ENCODE data around the gene RASL11A. TPM values are rescaled to one million over a fixed set of nuclear protein-coding genes. Genes with fewer than 3 reads are reported as not detected.

The RASL11A gene
- polyA plus RNA-seq, 2 of the 4 experiments (the other 2 are of a cell fraction): 2.1 to 4.7 TPM

GRCh38 chr13:27274631-27275030, 4.0 kb downstream of the RASL11A start:
- FAIRE-seq (no peak), DNase-seq (ENCODE audit: low read depth in 1 of 2, low spot score in 1 of 2) (no peak), ATAC-seq (no peak)
- Histone ChIP-seq H3K4me3 (no peak overlapping the region), H3K27ac (no peak overlapping the region), H3K4me1 (peaks cover 17% of the 10 kb centered on the region), H3K9me3 (no peaks in the 10 kb centered on the region), H3K4me2 (no peak overlapping the region)
- TF ChIP-seq, protein P1, sequence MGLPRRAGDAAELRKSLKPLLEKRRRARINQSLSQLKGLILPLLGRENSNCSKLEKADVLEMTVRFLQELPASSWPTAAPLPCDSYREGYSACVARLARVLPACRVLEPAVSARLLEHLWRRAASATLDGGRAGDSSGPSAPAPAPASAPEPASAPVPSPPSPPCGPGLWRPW (IDR thresholded peaks at IDR 0.05): no peak
- TF ChIP-seq HOXB5 (CRISPR knock-in tag; IDR thresholded peaks at IDR 0.05) (no peak), CHD2 (IDR thresholded peaks at IDR 0.05; ENCODE audit: low read length, partially characterized antibody) (no peak), FOSB (CRISPR knock-in tag; IDR thresholded peaks at IDR 0.05) (no peak)
- TF ChIP-seq, protein P2, sequence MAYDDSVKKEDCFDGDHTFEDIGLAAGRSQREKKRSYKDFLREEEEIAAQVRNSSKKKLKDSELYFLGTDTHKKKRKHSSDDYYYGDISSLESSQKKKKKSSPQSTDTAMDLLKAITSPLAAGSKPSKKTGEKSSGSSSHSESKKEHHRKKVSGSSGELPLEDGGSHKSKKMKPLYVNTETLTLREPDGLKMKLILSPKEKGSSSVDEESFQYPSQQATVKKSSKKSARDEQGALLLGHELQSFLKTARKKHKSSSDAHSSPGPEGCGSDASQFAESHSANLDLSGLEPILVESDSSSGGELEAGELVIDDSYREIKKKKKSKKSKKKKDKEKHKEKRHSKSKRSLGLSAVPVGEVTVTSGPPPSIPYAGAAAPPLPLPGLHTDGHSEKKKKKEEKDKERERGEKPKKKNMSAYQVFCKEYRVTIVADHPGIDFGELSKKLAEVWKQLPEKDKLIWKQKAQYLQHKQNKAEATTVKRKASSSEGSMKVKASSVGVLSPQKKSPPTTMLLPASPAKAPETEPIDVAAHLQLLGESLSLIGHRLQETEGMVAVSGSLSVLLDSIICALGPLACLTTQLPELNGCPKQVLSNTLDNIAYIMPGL (CRISPR knock-in tag; IDR thresholded peaks at IDR 0.05; ENCODE audit: borderline replicate concordance): no peak
- WGBS (ENCODE audit: missing lambda C conversion rate): 6% methylated on average over 1 of the region's 1 CpG
- POLR2A ChIA-PET: no interaction called here
- CTCF ChIA-PET: interaction anchor here (0.8 to 1.5 kb wide), 3 partner anchors 10 to 290 kb away, joined by 4 to 7 read pairs (median 4); no protein-coding TSS in a partner anchor

DNA sequence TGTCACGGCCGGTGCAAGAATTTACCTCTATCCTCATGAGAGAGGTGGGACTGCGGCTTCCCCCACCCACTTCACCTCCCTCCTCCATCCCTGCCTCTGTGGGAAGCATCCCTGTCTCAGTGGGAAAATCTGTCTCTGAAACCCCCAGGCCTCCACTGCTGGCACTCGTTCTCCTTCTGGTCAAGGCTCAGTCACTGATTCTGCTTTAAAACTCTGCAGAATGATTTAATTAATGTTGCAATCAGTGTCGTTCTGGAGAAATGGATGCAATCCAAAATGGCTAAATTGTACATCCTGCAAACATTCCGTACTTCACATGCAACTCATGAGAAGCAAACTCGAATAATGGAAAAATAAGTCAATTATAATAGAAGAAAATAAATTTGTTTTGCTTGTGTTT, 5.6 kb downstream of the RASL11A start:
- ATAC-seq (no peak), DNase-seq (ENCODE audit: low read depth in 1 of 2, low spot score in 1 of 2) (no peak), FAIRE-seq (no peak)
- Histone ChIP-seq H3K4me3 (no peak overlapping the region), H3K27ac (no peak overlapping the region), H3K4me1 (peaks cover 17% of the 10 kb centered on the region), H3K4me2 (no peak overlapping the region), H3K9me3 (no peaks in the 10 kb centered on the region)
- CTCF ChIA-PET: interaction anchor here (0.9 to 1.5 kb wide), 3 partner anchors 8 to 329 kb away, joined by 3 to 7 read pairs (median 4); no protein-coding TSS in a partner anchor
- WGBS (ENCODE audit: missing lambda C conversion rate): 44% methylated on average over 7 of the region's 7 CpGs
- POLR2A ChIA-PET: no interaction called here
- TF ChIP-seq, protein P3, sequence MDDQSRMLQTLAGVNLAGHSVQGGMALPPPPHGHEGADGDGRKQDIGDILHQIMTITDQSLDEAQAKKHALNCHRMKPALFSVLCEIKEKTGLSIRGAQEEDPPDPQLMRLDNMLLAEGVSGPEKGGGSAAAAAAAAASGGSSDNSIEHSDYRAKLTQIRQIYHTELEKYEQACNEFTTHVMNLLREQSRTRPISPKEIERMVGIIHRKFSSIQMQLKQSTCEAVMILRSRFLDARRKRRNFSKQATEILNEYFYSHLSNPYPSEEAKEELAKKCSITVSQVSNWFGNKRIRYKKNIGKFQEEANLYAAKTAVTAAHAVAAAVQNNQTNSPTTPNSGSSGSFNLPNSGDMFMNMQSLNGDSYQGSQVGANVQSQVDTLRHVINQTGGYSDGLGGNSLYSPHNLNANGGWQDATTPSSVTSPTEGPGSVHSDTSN (IDR thresholded peaks at IDR 0.05): no peak
- TF ChIP-seq FOSL2 (IDR thresholded peaks at IDR 0.05): no peak
- no peak for TF ChIP-seq FOSL2 (CRISPR knock-in tag; IDR thresholded peaks at IDR 0.05)
- no peak for TF ChIP-seq ZFP36 (IDR thresholded peaks at IDR 0.05; ENCODE audit: borderline replicate concordance, partially characterized antibody)
- TF ChIP-seq EHF (CRISPR knock-in tag; IDR thresholded peaks at IDR 0.05): no peak
- no peak for TF ChIP-seq CBX8 (IDR thresholded peaks at IDR 0.05)
- no peak for TF ChIP-seq RARB (CRISPR knock-in tag; IDR thresholded peaks at IDR 0.05)
- TF ChIP-seq ZSCAN20 (CRISPR knock-in tag; IDR thresholded peaks at IDR 0.05): no peak
- no peak for TF ChIP-seq BCL3 (IDR thresholded peaks at IDR 0.05)
- no peak for TF ChIP-seq MAFK (IDR thresholded peaks at IDR 0.05; ENCODE audit: partially characterized antibody)
- no peak for TF ChIP-seq NFE2L2 (conservative IDR thresholded peaks at IDR 0.05; ENCODE audit: low read length)
- TF ChIP-seq E2F6 (IDR thresholded peaks at IDR 0.05; ENCODE audit: borderline replicate concordance, low read depth): no peak
- no peak for TF ChIP-seq TP53 (CRISPR knock-in tag; IDR thresholded peaks at IDR 0.05)
- TF ChIP-seq, protein P2 (CRISPR knock-in tag; IDR thresholded peaks at IDR 0.05; ENCODE audit: borderline replicate concordance): no peak
- TF ChIP-seq MAZ (IDR thresholded peaks at IDR 0.05; ENCODE audit: borderline replicate concordance, low read depth, low read length): no peak
- TF ChIP-seq, protein P4, sequence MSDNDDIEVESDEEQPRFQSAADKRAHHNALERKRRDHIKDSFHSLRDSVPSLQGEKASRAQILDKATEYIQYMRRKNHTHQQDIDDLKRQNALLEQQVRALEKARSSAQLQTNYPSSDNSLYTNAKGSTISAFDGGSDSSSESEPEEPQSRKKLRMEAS (IDR thresholded peaks at IDR 0.05): no peak
- no peak for TF ChIP-seq SREBF2 (IDR thresholded peaks at IDR 0.05)
- TF ChIP-seq ATOH8 (CRISPR knock-in tag; IDR thresholded peaks at IDR 0.05; ENCODE audit: low read depth): no peak
- TF ChIP-seq HOXA7 (CRISPR knock-in tag; IDR thresholded peaks at IDR 0.05): no peak
- TF ChIP-seq ZNF302 (CRISPR knock-in tag; IDR thresholded peaks at IDR 0.05): no peak
- no peak for TF ChIP-seq RFX5 (IDR thresholded peaks at IDR 0.05)

Measured in A549 (cell line).